Breast epithelium (tissue), 4 donors: ENCODE results near the gene SOX8. TPM values are rescaled to one million over a fixed set of nuclear protein-coding genes. Genes with fewer than 3 reads are reported as not detected.

Experiments
- DNase-seq, 2 donors: peaks; one replicate each; pipeline ENCODE4 v3.0.0-alpha.2; 2019; ENCODE audit warnings: low spot score in 2 of 2
- H3K27ac ChIP-seq, 2 donors: fragments of 200-600 bp; sonication (generic) in 1 of 2; one replicate each; pipeline ENCODE4 v1.5.1; 2016 to 2019; ENCODE audit warnings: mild to moderate bottlenecking in 1 of 2
- H3K27me3 ChIP-seq, 2 donors: fragments of 200-600 bp; sonication (generic) in 1 of 2; one replicate each; pipeline versions ENCODE4 v1.5.1 to v1.6.0; 2017 to 2019; ENCODE audit warnings: control low read depth in 1 of 2, mild to moderate bottlenecking in 1 of 2
- H3K36me3 ChIP-seq: fragments of 200-600 bp; one replicate; pipeline ENCODE4 v1.5.1; 2019
- H3K4me1 ChIP-seq, 2 donors: fragments of 200-600 bp; sonication (generic); one replicate each; pipeline ENCODE4 v1.5.1; 2016 to 2019; ENCODE audit warnings: control low read depth in 1 of 2
- H3K4me3 ChIP-seq, 3 donors: fragments of 200-600 bp; sonication (generic); 1 replicate in 2 of 3; 2 replicates in 1 of 3; pipeline ENCODE4 v1.5.1; 2016 to 2019; ENCODE audit warnings: mild to moderate bottlenecking in 3 of 3, moderate library complexity in 2 of 3
- H3K9me3 ChIP-seq, 2 donors: fragments of 200-600 bp; sonication (generic) in 1 of 2; one replicate each; pipeline ENCODE4 v1.5.1; 2016 to 2019; ENCODE audit warnings: control low read depth in 1 of 2
- POLR2A ChIP-seq: fragments of 450-650 bp; IDR thresholded peaks from one replicate; pipeline ENCODE4 v1.6.1; 2016; ENCODE audit warnings: antibody characterized with exemption, mild to moderate bottlenecking, moderate library complexity
- POLR2AphosphoS5 ChIP-seq, 3 donors: sonication (generic); formaldehyde crosslinking; IDR thresholded peaks; one replicate each; pipeline ENCODE4 v1.6.1; 2017; ENCODE audit warnings: antibody characterized with exemption in 3 of 3
- intact Hi-C: fragments of 100-400 bp; cut with DNase I; formaldehyde crosslinking; loops from one replicate; pipeline ENCODE4 v1.15.1; 2023; ENCODE audit warnings: low total_unique reads
- total RNA-seq, 3 donors: library from RNA; depleted of rRNA; stranded (reverse); fragments of >200 nt; gene quantifications; one replicate each; pipeline ENCODE4 v1.1.0, GENCODE V29; 2016
- TF ChIP-seq, protein P1 (sequence below), 3 donors: fragments of 450-650 bp; IDR thresholded peaks; one replicate each; pipeline ENCODE4 v1.5.1; 2016 to 2017; ENCODE audit warnings: antibody characterized with exemption in 3 of 3, mild to moderate bottlenecking in 3 of 3, moderate library complexity in 3 of 3

SOX8 gene
- total RNA-seq, 3 donors from 2014 or later = 0.32 to 6.6 (median 1.3) TPM

DNA sequence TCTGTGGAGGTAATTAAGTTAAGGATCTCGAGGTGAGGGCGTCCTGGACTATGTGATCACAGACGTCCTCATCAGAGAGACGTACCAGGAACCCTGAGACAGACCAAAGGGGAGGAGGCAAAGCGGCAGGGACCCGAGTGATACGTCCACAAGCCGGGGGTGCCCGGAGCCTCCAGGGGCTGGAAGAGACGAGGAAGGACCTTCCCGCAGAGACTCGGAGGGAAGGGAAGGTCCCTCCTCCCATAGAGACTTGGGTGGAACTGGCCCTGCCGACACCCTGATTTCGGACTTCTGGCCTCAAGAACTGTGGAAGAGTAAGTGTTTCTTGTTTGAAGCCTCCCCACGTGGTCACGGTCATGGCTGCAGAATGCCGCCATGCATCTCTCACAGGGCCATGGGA lies 41.6 kb upstream of the SOX8 start:
- DNase-seq = no peak
- H3K9me3 ChIP-seq = peaks cover 7 to 20% of the 10 kb centered on the region in 2 donors
- no peaks in the 10 kb centered on the region for H3K27me3 ChIP-seq
- no peaks in the 10 kb centered on the region for H3K4me1 ChIP-seq
- no peaks in the 10 kb centered on the region for H3K36me3 ChIP-seq
- no peak overlapping the region for H3K27ac ChIP-seq
- intact Hi-C loops = loop anchor here (1.0 kb wide), 1 partner anchor 20 kb away; no protein-coding TSS in a partner anchor
- TF ChIP-seq, protein P1, sequence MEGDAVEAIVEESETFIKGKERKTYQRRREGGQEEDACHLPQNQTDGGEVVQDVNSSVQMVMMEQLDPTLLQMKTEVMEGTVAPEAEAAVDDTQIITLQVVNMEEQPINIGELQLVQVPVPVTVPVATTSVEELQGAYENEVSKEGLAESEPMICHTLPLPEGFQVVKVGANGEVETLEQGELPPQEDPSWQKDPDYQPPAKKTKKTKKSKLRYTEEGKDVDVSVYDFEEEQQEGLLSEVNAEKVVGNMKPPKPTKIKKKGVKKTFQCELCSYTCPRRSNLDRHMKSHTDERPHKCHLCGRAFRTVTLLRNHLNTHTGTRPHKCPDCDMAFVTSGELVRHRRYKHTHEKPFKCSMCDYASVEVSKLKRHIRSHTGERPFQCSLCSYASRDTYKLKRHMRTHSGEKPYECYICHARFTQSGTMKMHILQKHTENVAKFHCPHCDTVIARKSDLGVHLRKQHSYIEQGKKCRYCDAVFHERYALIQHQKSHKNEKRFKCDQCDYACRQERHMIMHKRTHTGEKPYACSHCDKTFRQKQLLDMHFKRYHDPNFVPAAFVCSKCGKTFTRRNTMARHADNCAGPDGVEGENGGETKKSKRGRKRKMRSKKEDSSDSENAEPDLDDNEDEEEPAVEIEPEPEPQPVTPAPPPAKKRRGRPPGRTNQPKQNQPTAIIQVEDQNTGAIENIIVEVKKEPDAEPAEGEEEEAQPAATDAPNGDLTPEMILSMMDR (IDR thresholded peaks at IDR 0.05) = no peak
- TF ChIP-seq POLR2A = no peak
- no peak for TF ChIP-seq POLR2AphosphoS5 (IDR thresholded peaks at IDR 0.05)
- no peak overlapping the region for H3K4me3 ChIP-seq

DNA sequence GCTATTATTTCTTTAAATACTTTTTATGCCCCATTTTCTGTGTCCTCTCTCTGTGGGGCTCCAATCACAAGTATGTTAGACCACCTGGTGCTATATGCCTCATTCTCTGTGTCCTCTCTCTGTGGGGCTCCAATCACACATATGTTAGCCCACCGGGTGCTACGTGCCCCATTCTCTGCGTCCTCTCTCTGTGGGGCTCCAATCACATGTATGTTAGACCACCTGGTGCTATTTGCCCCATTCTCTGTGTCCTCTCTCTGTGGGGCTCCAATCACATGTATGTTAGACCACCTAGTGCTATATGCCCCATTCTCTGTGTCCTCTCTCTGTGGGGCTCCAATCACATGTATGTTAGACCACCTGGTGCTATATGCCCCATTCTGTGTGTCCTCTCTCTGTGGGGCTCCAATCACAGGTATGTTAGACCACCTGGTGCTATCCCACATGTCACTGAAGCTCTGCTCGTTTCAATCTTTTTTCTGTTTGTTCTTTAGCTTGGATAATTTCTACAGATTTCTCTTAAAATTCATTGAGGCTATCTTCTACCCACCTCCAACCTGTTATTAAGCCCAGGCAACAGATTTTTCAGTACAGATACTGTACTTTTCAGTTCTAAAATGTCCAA lies 39.0 kb upstream of the SOX8 start:
- intact Hi-C loops = no loop called here
- TF ChIP-seq POLR2A = no peak
- TF ChIP-seq, protein P1 (IDR thresholded peaks at IDR 0.05) = no peak
- no peak for TF ChIP-seq POLR2AphosphoS5 (IDR thresholded peaks at IDR 0.05)
- DNase-seq = no peak

DNA sequence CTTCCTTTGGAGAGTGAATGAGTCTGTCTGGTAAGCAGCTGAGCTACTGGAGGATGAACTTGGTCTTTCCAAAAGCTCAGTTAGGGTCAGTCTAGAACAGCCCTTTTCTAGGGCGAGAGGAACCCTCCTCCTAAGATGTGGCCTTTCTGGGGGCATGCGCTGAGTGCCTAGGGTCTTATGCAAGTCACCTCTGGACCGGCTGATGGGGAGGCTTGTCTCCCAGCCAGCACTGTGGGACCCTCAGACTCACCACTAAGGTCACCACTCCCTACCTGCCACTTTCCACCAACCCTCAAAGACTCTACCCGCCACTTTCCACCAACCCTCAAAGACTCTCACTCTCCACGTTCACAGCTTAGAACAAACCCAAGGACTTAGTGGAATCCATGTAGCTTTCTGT lies 37.6 kb upstream of the SOX8 start:
- H3K36me3 ChIP-seq = no peaks in the 10 kb centered on the region
- no peak overlapping the region for H3K4me3 ChIP-seq
- H3K27ac ChIP-seq = no peak overlapping the region
- DNase-seq = no peak
- no peaks in the 10 kb centered on the region for H3K4me1 ChIP-seq
- H3K27me3 ChIP-seq = no peaks in the 10 kb centered on the region
- peaks cover 7 to 20% of the 10 kb centered on the region in 2 donors for H3K9me3 ChIP-seq
- intact Hi-C loops = no loop called here
- TF ChIP-seq, protein P1 (IDR thresholded peaks at IDR 0.05) = no peak
- TF ChIP-seq POLR2A (no peak), POLR2AphosphoS5 (IDR thresholded peaks at IDR 0.05) (no peak)

More for the DNA sequence above, 39.0 kb upstream of the SOX8 start:
- Histone ChIP-seq H3K4me3 (no peak overlapping the region), H3K27me3 (no peaks in the 10 kb centered on the region), H3K9me3 (peaks cover 7 to 20% of the 10 kb centered on the region in 2 donors), H3K36me3 (no peaks in the 10 kb centered on the region), H3K4me1 (no peaks in the 10 kb centered on the region), H3K27ac (no peak overlapping the region)

DNA sequence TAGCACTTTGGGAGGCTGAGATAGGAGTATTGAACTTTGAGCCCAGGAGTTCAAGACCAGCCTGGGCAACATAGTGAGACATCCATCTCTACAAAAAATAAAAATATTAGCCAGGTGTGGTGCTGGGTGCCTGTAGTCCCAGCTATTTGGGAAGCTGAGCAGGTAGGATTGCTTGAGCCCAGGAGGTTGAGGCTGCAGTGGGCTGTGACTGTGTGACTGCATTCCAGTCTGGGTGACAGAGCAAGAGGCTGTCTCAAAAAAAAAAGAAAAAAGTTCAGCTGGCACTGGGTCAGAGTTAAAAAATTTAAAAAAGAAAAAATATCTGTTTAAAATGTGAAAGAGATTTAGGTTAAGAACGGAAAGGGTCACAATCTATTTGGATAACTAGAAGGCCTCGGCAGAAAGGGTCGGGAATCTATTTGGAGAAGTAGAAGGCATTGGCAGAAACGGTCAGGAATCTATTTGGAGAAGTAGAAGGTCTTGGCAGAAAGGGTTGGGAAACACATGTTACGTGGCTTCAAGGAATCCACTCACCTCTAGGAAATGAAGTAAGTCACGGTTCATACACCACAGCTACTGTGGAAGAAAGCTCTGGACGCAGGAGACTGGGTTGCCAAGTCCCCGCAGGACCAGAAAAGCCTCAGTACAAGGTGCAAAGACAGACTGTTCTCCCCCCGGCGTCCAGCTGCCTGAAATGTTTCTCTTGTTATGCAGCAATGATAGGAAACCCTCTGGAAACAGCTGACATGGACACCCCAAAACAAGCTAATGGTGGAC lies 36.1 kb upstream of the SOX8 start:
- Histone ChIP-seq H3K4me3 (no peak overlapping the region), H3K27me3 (no peaks in the 10 kb centered on the region), H3K27ac (no peak overlapping the region), H3K36me3 (no peaks in the 10 kb centered on the region), H3K9me3 (peaks cover 7 to 20% of the 10 kb centered on the region in 2 donors), H3K4me1 (no peaks in the 10 kb centered on the region)
- intact Hi-C loops = no loop called here
- no peak for DNase-seq
- TF ChIP-seq POLR2A = no peak
- TF ChIP-seq POLR2AphosphoS5 (IDR thresholded peaks at IDR 0.05) = no peak
- TF ChIP-seq, protein P1 (IDR thresholded peaks at IDR 0.05) = no peak

DNA sequence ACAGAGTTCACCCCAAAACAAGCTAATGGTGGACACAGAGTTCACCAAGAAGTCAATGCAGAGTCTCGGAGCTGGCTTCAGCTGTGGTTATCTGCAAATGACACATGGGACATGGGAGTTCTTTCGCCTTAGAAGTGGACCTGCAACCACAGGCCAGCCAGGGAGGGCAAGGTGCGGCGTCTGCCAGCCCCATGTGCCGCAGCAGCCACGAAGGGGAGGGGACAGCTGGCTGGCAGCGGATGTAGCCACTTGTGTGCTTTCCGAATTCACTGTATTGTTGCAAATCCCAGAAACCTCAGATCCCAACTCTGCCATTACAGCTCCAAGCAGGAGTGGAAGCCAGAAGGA lies 35.5 kb upstream of the SOX8 start:
- Histone ChIP-seq H3K4me1 (no peaks in the 10 kb centered on the region), H3K27ac (no peak overlapping the region), H3K9me3 (peaks cover 7 to 19% of the 10 kb centered on the region in 2 donors), H3K4me3 (no peak overlapping the region), H3K36me3 (no peaks in the 10 kb centered on the region), H3K27me3 (no peaks in the 10 kb centered on the region)
- TF ChIP-seq POLR2AphosphoS5 (IDR thresholded peaks at IDR 0.05) (no peak), POLR2A (no peak)
- TF ChIP-seq, protein P1 (IDR thresholded peaks at IDR 0.05) = no peak
- DNase-seq = no peak
- intact Hi-C loops = no loop called here
